Activated T-helper 17 cell treated with anti-CD3 and anti-CD28 coated beads, Interleukin-2, amount 50 U/mL, for 72 hours (primary cell): ENCODE results near the gene EDN3. TPM values are rescaled to one million over a fixed set of nuclear protein-coding genes. Genes with fewer than 3 reads are reported as not detected.

Experiments
- ATAC-seq: fragments of 150-1000 bp; cut with Tn5 transposase; replicated peaks from 2 replicates; pipeline ENCODE4 v1.10.0; 2021; ENCODE audit warnings: mild to moderate bottlenecking, moderate library complexity
- H3K27ac Mint-ChIP-seq: one replicate; pipeline ENCODE4 v1.8.0; 2022; ENCODE audit warnings: mixed read lengths
- H3K27me3 Mint-ChIP-seq: one replicate; pipeline ENCODE4 v1.8.0; 2022; ENCODE audit warnings: mixed read lengths
- H3K36me3 Mint-ChIP-seq: one replicate; pipeline ENCODE4 v1.8.0; 2022; ENCODE audit warnings: low read depth, mild to moderate bottlenecking, mixed read lengths
- H3K4me1 Mint-ChIP-seq: one replicate; pipeline ENCODE4 v1.8.0; 2022; ENCODE audit warnings: mixed read lengths
- H3K4me3 Mint-ChIP-seq: one replicate; pipeline ENCODE4 v1.8.0; 2022; ENCODE audit warnings: mild to moderate bottlenecking, mixed read lengths
- H3K9me3 Mint-ChIP-seq: one replicate; pipeline ENCODE4 v1.8.0; 2022; ENCODE audit warnings: mixed read lengths
- total RNA-seq, 2 donors: library from RNA; stranded (reverse); gene quantifications; one replicate each; pipeline ENCODE4 v1.2.3, GENCODE V29; 2022

Gene EDN3
- total RNA-seq, 2 donors from 2014 or later: 0.45 TPM; not detected in 1

DNA sequence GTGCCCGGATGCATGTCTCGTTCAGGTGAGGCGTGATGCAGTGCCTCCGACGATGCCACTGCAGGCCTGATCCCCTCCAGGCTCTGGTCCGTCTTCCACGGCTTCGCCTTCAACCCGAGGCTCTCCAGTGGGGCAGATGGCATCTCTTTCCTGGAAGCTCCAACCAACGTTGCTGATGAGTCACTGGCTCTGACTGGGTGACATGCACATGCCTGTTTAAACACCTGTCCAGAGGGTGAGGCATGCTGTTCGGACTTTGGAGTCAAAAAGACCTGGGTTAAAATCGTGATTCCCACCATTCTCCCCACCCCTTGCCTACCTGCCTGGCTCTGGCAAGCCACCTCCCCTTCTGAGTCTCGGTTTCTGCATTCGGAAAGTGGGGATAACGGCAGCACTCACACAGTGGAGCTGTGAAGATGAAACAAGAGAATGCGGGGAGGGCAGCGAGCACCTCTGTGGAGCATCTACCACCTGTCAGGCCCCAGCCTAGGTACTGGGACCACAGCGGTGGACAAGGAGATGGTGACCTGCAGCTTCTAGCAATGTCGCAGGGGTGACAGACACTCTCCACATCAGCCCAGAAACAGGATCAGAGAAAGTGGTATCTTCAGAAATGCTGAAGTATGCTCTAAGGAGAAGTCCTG lies 8.5 kb upstream of the EDN3 start:
- Mint-ChIP-seq H3K9me3 (no peaks in the 10 kb centered on the region), H3K4me3 (no peak overlapping the region), H3K27me3 (peaks cover 8% of the 10 kb centered on the region), H3K27ac (no peak overlapping the region), H3K36me3 (no peaks in the 10 kb centered on the region), H3K4me1 (no peaks in the 10 kb centered on the region)
- no peak for ATAC-seq

DNA sequence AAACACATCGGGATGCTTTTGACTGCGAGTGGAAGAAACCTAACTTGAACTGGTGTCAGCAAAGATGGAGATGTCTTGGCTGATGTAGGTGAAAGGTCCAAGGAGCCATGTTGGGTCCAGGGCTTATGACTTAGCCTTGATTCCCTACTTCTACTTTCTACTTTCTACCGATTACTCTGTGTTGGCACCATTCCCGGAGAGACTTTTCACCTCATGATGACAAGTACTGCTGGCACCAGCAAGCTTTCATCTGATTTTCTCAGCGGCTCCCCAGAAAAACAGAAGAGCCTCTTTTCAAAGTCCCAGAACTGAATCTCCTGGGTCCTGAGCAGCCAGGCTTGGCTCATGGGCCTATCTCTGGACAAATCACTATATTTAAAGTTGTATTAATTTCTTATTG lies 4.9 kb upstream of the EDN3 start:
- Mint-ChIP-seq H3K27me3 (peaks cover 27% of the 10 kb centered on the region), H3K4me3 (no peak overlapping the region), H3K36me3 (no peaks in the 10 kb centered on the region), H3K27ac (no peak overlapping the region), H3K4me1 (no peaks in the 10 kb centered on the region), H3K9me3 (no peaks in the 10 kb centered on the region)
- no peak for ATAC-seq

DNA sequence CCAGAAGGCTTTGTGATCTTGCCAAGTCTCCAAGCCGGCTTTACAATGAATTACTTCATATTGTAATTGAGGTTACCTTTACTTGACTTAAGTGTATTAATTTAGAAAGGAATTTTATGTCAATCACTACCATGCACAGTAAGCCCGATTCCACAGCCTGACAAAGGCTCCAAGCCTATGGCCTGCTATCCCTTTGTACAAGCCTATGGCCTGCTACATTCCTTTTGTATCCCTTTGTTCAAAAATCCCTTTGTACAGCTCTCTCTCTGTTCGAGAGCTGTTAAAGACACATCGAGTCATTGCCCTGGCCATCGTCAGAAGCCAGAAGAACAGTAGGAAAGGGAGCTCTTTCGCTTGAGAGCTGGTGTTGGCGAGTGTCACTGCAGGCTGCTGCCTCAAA lies 2.7 kb upstream of the EDN3 start:
- Mint-ChIP-seq H3K4me1 (no peaks in the 10 kb centered on the region), H3K27ac (no peak overlapping the region), H3K36me3 (no peaks in the 10 kb centered on the region), H3K9me3 (no peaks in the 10 kb centered on the region), H3K27me3 (peaks cover 31% of the 10 kb centered on the region), H3K4me3 (no peak overlapping the region)
- ATAC-seq: no peak

DNA sequence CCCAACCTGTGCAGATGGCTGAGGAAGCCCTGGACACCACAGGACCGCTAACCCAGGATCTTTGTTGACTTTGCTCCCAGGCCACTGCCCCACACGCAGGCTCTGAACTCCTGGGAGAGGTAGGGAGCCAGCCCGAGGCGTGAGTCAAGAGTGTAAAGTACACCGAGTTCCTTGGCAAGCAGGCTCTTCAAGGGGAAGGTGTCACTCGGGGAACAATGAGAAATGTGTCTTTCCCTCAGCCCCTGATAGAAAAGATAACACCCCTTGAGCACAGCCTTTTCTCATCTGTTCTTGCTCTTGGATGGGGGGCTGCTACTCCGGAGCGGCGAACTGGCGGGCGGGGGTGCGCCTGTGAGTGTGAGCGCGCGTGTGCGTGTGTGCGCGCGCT lies 472 bp upstream of the EDN3 start:
- Mint-ChIP-seq H3K36me3 (no peaks in the 10 kb centered on the region), H3K4me1 (no peaks in the 10 kb centered on the region), H3K27ac (no peak overlapping the region), H3K4me3 (no peak overlapping the region), H3K27me3 (peaks cover 40% of the 10 kb centered on the region), H3K9me3 (no peaks in the 10 kb centered on the region)
- ATAC-seq: no peak

DNA sequence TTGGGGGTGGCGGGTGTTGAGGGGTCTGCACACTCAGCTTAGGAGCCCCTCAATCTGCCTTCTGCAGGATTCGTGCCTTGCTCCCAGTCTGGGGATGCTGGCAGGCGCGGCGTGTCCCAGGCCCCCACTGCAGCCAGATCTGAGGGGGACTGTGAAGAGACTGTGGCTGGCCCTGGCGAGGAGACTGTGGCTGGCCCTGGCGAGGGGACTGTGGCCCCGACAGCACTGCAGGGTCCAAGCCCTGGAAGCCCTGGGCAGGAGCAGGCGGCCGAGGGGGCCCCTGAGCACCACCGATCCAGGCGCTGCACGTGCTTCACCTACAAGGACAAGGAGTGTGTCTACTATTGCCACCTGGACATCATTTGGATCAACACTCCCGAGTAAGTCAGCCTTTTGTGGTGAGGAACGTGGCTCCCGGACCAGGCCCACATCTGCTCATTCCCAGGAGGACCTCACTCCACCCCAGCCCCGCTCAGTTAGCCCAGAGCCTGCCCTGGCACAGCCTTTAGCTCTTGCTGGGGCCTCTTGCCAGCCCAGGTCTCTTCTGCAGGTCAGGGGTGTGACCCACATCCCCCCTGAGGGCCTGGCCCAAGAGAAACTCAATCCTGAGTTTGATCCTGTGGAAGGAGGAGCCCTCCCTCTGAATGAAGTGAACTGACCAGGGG lies 1.1 kb downstream of the EDN3 start:
- no peak overlapping the region for H3K27ac Mint-ChIP-seq
- ATAC-seq: no peak
- no peaks in the 10 kb centered on the region for H3K36me3 Mint-ChIP-seq
- no peaks in the 10 kb centered on the region for H3K9me3 Mint-ChIP-seq
- no peak overlapping the region for H3K4me3 Mint-ChIP-seq
- peaks cover 37% of the 10 kb centered on the region for H3K27me3 Mint-ChIP-seq
- no peaks in the 10 kb centered on the region for H3K4me1 Mint-ChIP-seq

DNA sequence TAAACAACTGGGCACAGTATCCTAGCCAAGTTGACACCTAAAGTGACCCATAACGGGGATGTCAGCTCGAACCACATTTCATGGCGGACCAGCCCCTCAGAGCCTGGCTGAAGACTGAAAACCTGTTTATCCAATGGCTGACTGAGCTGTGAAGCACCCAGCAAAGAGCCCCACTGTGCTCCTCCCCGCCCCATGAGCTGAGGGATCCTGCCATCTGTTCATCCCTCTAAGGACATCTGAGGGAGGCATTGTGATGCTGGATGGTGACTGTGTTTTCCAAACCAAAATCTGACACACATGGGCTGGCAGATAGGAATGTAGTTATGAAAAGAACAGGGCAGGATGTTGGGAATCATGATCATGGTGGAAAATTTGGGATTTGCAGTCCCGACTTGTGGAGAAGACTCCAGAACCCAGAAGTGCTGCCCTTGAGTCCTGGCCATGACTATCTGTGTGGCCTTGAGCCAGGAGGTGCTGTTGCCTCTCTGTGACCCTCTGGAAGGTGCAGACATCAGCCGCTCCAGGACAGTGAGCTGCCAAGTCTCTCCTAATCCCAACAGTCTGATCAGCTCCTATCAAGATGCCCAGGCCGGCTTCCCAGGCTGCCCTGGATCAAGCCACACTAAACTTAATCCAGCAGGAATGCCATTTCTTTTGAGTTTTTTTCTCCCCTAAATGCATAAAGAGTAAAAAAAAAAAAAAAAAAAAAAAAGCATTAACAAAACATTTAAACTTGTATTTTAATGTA lies 5.7 kb downstream of the EDN3 start:
- H3K4me3 Mint-ChIP-seq: no peak overlapping the region

DNA sequence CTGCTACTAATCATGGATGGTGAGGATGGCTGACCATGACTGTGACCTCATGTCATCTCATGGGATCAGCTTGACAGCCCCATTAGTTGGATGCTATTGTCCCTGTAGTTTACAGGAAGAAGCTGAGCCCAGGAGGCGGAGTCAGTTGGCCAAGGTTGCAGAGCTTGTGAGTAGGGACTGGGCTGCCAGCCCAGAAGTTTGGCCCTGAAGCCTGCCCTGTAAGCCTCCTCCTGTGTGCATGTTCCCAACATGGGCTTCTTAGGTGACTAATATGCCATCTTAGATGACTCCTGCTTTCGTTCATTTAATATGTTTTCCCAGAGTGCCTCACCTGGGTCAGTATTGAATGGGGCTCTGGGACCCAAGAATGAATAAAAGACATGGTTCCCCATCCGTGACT lies 6.9 kb downstream of the EDN3 start:
- no peak overlapping the region for H3K27ac Mint-ChIP-seq
- no peak for ATAC-seq
- peaks cover 9% of the 10 kb centered on the region for H3K4me1 Mint-ChIP-seq
- H3K4me3 Mint-ChIP-seq: no peak overlapping the region
- H3K27me3 Mint-ChIP-seq: peaks cover 15% of the 10 kb centered on the region
- H3K36me3 Mint-ChIP-seq: no peaks in the 10 kb centered on the region
- no peaks in the 10 kb centered on the region for H3K9me3 Mint-ChIP-seq

More for the DNA sequence above, 5.7 kb downstream of the EDN3 start:
- H3K9me3 Mint-ChIP-seq: no peaks in the 10 kb centered on the region
- H3K4me1 Mint-ChIP-seq: peaks cover 9% of the 10 kb centered on the region
- no peaks in the 10 kb centered on the region for H3K36me3 Mint-ChIP-seq
- no peak for ATAC-seq
- no peak overlapping the region for H3K27ac Mint-ChIP-seq
- peaks cover 17% of the 10 kb centered on the region for H3K27me3 Mint-ChIP-seq

DNA sequence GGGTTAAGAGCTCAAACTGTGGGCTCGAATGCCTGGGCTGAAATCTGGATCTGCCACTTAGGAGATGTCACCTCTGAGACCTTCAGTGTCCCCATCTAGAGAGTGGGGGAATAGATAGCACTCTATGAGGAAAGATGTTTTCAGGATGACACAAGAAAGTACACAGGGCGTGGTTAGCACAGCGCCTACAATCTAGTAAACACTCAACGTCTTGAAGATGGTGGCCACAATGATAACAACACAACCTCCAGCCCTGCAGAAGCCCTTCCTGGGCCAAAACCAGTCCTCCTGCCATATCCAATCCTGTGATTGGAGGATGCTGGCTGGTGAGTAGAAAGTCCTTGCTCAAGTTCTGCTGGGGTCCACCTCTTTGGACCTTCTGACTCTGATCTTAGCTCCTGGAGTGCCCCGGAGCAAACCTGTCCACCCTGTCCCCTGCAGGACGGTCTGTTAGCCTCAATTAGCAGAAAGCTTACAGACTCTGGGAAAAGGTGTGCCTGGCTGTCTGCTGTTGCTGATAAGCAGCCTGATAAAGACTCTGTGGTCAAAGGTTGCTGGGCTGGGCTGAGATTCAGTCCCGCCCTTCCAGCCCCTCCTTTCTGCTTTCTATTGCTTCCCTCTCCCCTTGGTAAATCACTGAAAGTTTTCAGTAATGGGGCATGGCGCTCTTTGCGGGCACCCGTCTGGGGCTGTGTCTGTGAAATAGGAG lies 8.2 kb downstream of the EDN3 start:
- Mint-ChIP-seq H3K4me3 (no peak overlapping the region), H3K27ac (no peak overlapping the region), H3K27me3 (peaks cover 5% of the 10 kb centered on the region), H3K36me3 (no peaks in the 10 kb centered on the region), H3K9me3 (no peaks in the 10 kb centered on the region), H3K4me1 (peaks cover 9% of the 10 kb centered on the region)
- no peak for ATAC-seq

DNA sequence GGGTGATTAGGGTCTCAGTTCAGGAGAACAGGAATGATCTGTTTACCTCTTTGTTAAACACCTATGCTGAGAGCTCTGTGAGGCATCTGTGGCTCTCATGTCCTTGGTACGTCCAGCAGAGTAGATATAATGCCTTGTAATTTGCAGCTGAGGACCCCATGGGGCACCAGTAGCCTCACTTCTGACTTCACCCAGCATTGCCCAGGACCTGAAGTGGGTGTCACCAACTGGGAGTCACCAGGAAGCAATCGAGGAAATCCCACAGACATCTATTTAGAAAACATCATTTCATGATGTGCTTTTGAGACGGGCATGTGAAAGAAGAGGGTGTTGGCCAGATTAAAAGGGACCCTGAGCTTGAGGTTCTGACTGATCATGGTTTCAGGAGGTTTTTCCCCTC lies 8.8 kb downstream of the EDN3 start:
- Mint-ChIP-seq H3K9me3 (no peaks in the 10 kb centered on the region), H3K4me1 (peaks cover 9% of the 10 kb centered on the region), H3K36me3 (no peaks in the 10 kb centered on the region), H3K4me3 (no peak overlapping the region), H3K27me3 (no peaks in the 10 kb centered on the region), H3K27ac (no peak overlapping the region)
- no peak for ATAC-seq

DNA sequence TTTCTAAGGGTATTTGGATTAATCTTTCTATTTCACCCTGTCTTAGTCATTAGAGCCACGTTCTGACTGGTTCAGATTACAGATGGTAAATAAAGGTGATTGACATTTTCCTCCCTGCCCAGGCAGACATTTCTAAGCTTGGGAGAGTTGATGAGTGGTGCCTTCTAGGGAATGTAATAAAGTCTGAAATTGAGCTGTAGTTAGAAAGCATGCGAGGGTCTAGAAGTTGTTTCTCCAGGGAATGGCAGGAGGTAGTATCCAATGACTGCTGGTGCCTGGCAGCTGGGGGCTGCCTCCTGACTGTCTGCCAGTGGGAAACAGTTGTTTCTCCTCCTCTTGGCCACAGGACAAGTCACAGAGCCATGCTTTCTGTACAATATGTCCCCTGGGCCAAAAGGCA lies 14.6 kb downstream of the EDN3 start:
- Mint-ChIP-seq H3K4me1 (no peaks in the 10 kb centered on the region), H3K36me3 (no peaks in the 10 kb centered on the region), H3K9me3 (no peaks in the 10 kb centered on the region)

DNA sequence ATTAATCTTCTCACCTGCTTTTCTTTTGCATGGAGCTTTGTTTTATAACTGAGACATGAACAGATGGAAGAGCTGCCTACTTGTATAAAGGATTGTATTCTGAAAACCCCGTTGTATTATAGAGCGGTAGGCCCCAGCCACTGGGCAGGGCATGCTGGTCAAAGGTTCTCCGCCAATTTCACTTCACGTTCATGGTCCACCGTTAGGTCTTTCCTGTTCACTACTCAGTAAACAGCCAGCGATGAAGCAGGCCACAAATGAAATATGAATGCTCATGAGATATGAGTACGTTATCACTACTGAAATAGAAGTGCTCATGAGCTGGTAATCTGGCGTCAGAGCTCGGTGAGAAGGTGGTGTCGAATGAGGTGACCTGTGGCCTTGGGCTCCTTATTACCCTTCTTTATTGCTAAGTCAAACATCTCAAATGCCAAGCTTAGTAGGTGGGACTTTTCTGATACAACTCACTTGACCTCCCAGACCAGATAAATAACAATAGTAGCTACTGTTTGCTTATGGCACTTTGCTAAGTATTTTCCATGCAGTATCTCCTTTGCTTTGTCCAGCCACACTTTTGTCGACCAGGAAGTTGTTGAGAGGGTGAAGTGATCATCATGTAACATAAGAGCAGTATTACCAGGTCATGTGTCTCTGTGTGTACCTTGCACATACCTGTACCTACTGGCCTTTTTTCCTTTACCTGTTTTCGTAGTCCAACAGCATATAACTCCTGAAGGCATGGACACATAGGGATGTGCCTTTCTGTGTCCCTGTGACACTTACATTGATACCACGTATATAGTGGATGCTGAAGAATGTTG lies 16.7 kb downstream of the EDN3 start:
- H3K36me3 Mint-ChIP-seq: no peaks in the 10 kb centered on the region
- ATAC-seq: no peak

More for the DNA sequence above, 14.6 kb downstream of the EDN3 start:
- no peaks in the 10 kb centered on the region for H3K27me3 Mint-ChIP-seq
- no peak overlapping the region for H3K27ac Mint-ChIP-seq
- ATAC-seq: no peak
- H3K4me3 Mint-ChIP-seq: no peak overlapping the region

DNA sequence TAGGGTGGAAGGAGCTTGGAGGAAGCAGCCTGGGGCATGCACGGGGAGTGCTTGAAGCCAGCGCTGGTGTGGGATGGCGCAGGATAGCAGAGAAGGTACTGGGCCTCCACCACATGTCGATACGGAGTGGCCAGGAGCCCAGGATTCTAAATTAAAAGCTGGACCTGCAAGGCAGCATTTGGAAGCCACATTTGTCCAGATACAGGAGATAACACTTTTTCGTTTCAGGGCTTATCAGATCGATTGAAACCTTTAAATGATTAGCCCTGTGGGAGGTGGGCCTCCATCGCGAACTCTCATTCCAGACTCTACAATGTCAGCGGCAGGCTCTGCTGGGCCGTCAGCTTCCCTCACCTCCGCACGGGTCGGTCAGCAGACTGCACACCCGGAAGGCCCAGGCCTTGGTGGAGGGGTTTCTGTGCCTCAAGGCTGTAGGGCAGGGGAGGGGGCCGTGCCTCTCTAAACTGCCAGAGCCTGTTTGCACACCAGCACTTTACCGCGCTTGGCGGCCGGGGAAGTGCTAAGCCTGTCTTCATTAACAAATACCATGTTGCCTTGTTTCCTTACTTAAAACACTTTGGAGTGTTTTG lies 17.9 kb downstream of the EDN3 start:
- ATAC-seq: no peak
- H3K9me3 Mint-ChIP-seq: no peaks in the 10 kb centered on the region
- H3K36me3 Mint-ChIP-seq: no peaks in the 10 kb centered on the region
- no peaks in the 10 kb centered on the region for H3K27me3 Mint-ChIP-seq
- H3K4me1 Mint-ChIP-seq: no peaks in the 10 kb centered on the region
- no peak overlapping the region for H3K27ac Mint-ChIP-seq
- no peak overlapping the region for H3K4me3 Mint-ChIP-seq

More for the DNA sequence above, 16.7 kb downstream of the EDN3 start:
- Mint-ChIP-seq H3K4me1 (no peaks in the 10 kb centered on the region), H3K27ac (no peak overlapping the region), H3K4me3 (no peak overlapping the region), H3K27me3 (no peaks in the 10 kb centered on the region), H3K9me3 (no peaks in the 10 kb centered on the region)

DNA sequence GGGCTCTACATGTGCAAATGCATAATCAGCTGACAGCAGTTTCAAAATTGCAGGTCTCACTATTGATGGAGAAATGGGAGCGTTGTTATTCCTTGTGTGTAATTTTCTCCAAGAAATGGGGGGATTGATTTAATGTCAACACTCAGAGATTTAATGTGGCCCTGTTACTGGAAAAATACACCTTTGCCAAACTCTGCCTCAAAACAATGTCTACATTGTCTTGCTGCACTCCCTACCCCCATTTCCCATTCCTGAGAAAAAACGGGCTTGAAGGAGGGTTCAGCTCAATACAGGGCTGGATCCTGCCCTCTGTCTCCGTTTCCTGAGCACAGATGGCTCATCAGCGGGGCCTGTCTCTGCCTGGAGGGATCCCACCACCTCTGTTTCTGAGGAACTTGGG lies 18.4 kb downstream of the EDN3 start:
- no peak overlapping the region for H3K27ac Mint-ChIP-seq
- ATAC-seq: no peak
- no peak overlapping the region for H3K4me3 Mint-ChIP-seq
- H3K4me1 Mint-ChIP-seq: no peaks in the 10 kb centered on the region
- no peaks in the 10 kb centered on the region for H3K9me3 Mint-ChIP-seq
- no peaks in the 10 kb centered on the region for H3K36me3 Mint-ChIP-seq
- H3K27me3 Mint-ChIP-seq: no peaks in the 10 kb centered on the region

DNA sequence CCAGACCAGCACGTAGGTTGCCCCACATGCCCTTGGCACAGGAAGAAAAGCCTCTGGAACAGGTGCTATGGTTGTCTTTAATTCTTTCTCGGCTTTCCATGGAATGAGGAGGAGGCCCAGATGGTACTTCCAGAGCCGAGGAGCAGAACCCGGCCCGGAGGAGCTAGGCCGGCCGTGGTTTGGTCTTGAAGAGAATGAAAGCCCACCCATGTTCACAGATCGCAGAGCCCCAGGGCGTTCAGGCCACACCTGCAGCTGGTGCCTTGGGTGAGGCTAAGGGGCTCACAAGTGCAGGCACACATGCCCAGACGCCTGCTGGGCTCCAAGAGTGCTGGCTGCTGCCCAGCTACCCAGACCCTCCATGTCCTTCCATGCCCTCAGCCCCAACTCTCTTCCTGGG lies 20.0 kb downstream of the EDN3 start:
- Mint-ChIP-seq H3K4me3 (no peak overlapping the region), H3K27ac (no peak overlapping the region), H3K4me1 (no peaks in the 10 kb centered on the region), H3K27me3 (no peaks in the 10 kb centered on the region), H3K36me3 (no peaks in the 10 kb centered on the region), H3K9me3 (no peaks in the 10 kb centered on the region)
- ATAC-seq: no peak
